Measurements from ENCODE around the gene OR5B2.

Gene OR5B2

DNA sequence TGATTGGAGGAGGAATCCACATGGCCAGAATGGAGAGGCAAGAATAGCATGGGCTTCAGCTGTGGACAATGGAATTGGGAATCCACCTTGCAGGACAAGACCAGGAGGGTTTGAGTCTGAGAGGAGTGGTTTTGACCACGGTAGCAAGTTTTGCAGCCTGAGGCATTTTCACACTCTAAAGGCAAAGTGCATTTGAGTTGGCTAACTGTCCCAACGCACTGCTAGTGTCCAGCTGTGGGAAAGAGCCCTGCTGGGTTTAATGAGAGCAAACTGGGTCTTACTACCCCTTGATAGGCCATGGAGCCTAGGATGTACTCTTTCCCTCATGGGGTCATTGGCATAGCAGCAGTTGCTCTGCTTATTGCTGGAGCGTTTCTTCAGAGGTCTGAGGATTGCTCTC, at the start of gene OR5B2:
Gene OR5B2, minus strand, starts transcription at position 101 of the 400 bp plus-strand sequence. CDS start 4,860 bp downstream, outside the sequence.
- TF ChIP-seq CTCF (IDR thresholded peaks at IDR 0.05; ENCODE audit: control insufficient read depth, extremely low read depth, insufficient read depth) = no peak
- DNase-seq (ENCODE audit: low read depth) = no peak
- no peak within 1 kb of the TSS for H3K4me3 ChIP-seq (ENCODE audit: low read depth, low read length)

DNA sequence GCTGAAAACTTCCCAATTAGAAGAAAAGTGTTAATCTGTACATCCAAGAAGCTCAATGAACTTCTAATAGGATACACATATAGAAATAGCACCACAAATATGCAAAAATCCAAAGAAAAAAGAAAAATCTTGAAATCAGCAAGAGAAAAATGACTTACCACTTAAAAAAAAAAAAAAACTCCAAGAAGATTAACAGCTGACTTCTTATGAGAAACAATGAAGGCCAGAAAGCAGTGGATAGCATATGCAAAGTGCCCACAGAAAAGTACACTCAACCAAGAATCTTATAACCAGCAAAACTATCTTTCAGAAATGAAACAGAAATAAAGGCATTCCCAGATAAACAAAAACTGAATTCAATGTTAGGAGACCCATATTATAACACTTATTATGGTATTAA, 44.0 kb upstream of the OR5B2 start:
- no peak overlapping the region for H3K4me3 ChIP-seq (ENCODE audit: low read depth, low read length)
- no peak for TF ChIP-seq CTCF (IDR thresholded peaks at IDR 0.05; ENCODE audit: control insufficient read depth, extremely low read depth, insufficient read depth)
- no peak for DNase-seq (ENCODE audit: low read depth)

DNA sequence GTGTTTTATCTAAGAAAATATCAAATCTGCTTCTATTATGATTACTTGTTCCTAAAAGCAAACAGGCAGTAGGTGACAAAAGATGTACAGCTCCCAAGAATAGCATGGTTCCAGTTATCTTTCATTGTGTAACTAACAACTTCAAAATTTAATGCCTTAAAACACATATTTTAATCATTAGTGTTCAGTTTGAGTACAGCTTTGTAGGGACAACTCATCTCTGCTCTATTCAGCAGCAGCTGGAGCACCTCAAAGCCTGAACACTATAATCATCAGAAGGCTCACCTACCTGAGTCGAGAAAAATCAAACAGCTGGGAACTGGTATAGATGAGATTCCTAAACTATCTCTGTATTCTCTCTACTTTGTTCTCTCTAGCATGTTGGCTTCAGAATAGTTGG, 38.4 kb upstream of the OR5B2 start:
- TF ChIP-seq CTCF (IDR thresholded peaks at IDR 0.05; ENCODE audit: control insufficient read depth, extremely low read depth, insufficient read depth) = no peak
- no peak for DNase-seq (ENCODE audit: low read depth)
- no peak overlapping the region for H3K4me3 ChIP-seq (ENCODE audit: low read depth, low read length)

GRCh38 chr11:58465690-58466089, 37.8 kb upstream of the OR5B2 start:
- no peak overlapping the region for H3K4me3 ChIP-seq (ENCODE audit: low read depth, low read length)
- no peak for TF ChIP-seq CTCF (IDR thresholded peaks at IDR 0.05; ENCODE audit: control insufficient read depth, extremely low read depth, insufficient read depth)
- no peak for DNase-seq (ENCODE audit: low read depth)

DNA sequence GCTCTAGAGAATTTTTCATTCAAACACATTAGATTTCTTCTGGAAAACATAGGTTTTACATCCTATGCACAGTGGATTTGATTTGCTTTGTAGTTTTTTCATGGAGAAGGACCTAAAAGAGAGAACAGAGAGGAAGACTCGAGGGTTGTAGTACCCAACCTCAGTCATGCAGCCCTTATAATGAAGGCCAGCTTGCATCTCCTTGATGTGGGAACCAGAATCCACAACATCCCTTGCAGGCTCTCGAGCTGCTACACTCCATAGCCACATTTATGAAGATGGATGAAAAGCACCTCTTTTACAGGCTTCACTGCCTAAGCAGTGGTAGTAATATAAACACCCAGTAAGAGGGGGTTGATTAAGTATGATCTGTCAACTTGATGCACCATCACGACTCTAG, 23.7 kb upstream of the OR5B2 start:
- no peak for TF ChIP-seq CTCF (IDR thresholded peaks at IDR 0.05; ENCODE audit: control insufficient read depth, extremely low read depth, insufficient read depth)
- no peak overlapping the region for H3K4me3 ChIP-seq (ENCODE audit: low read depth, low read length)
- no peak for DNase-seq (ENCODE audit: low read depth)

- no peak for DNase-seq (ENCODE audit: low read depth)
- TF ChIP-seq CTCF (IDR thresholded peaks at IDR 0.05; ENCODE audit: control insufficient read depth, extremely low read depth, insufficient read depth) = no peak
- H3K4me3 ChIP-seq (ENCODE audit: low read depth, low read length) = no peak overlapping the region
Measured at GRCh38 chr11:58446294-58446693, 18.4 kb upstream of the OR5B2 start.

DNA sequence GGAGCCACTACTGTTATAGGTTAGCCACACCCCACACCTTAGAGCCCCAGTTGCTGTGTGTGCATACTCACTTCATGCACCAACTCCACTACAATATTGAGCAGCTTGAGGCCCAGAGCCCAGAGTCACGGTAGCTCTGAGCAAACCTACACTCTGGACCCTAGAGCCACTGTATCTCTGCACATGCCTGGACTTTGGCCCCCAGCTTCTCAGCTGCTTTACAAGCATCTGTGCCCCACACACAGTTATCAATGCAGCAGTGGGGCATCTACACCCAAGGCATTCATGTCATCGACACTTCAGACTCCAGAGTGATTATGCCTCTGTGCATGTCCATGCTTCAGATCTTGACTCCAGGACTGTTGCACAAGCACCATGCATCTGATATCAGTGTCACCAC, 16.4 kb upstream of the OR5B2 start:
- H3K4me3 ChIP-seq (ENCODE audit: low read depth, low read length) = no peak overlapping the region
- no peak for DNase-seq (ENCODE audit: low read depth)
- TF ChIP-seq CTCF (IDR thresholded peaks at IDR 0.05; ENCODE audit: control insufficient read depth, extremely low read depth, insufficient read depth) = no peak
